Loucy (cell line): ENCODE measurements around the gene VPS8.

Source experiments
- H2AFZ ChIP-seq: fragments of 200-600 bp; sonication (generic); 2 replicates; pipeline ENCODE4 v1.6.0; 2016; ENCODE audit warnings: antibody characterized with exemption, mild to moderate bottlenecking, low read length, moderate library complexity
- H3F3A ChIP-seq: fragments of 200-600 bp; 2 replicates; pipeline ENCODE4 v1.6.0; 2016; ENCODE audit warnings: antibody characterized with exemption, low read depth, mild to moderate bottlenecking
- H3K27me3 ChIP-seq: fragments of 200-600 bp; sonication (generic); 2 replicates; pipeline ENCODE4 v1.6.1; 2014; ENCODE audit warnings: low read length, mild to moderate bottlenecking; ENCODE audit not compliant: insufficient read depth, poor library complexity, severe bottlenecking
- H3K36me3 ChIP-seq: fragments of 200-600 bp; sonication (generic); 2 replicates; pipeline ENCODE4 v1.6.1; 2016; ENCODE audit warnings: low read length; ENCODE audit not compliant: insufficient read depth
- H3K4me1 ChIP-seq: fragments of 200-600 bp; sonication (generic); 2 replicates; pipeline ENCODE4 v1.5.1; 2014; ENCODE audit warnings: low read length, mild to moderate bottlenecking; ENCODE audit not compliant: insufficient read depth, poor library complexity, severe bottlenecking
- H3K4me2 ChIP-seq: fragments of 200-600 bp; sonication (generic); 2 replicates; pipeline ENCODE4 v1.6.0; 2014; ENCODE audit warnings: antibody characterized with exemption, low read length, low read depth, mild to moderate bottlenecking; ENCODE audit not compliant: poor library complexity, severe bottlenecking
- H3K4me3 ChIP-seq: fragments of 200-600 bp; sonication (generic); 2 replicates; pipeline ENCODE4 v1.5.1; 2014; ENCODE audit warnings: low read length, mild to moderate bottlenecking, mixed read lengths; ENCODE audit not compliant: poor library complexity, severe bottlenecking
- H3K79me2 ChIP-seq: fragments of 200-600 bp; sonication (generic); 2 replicates; pipeline ENCODE4 v1.6.1; 2014; ENCODE audit warnings: low read length; ENCODE audit not compliant: insufficient read depth
- H3K9ac ChIP-seq: fragments of 200-600 bp; sonication (generic); 2 replicates; pipeline ENCODE4 v1.6.0; 2014; ENCODE audit warnings: mild to moderate bottlenecking, low read depth, low read length, moderate library complexity; ENCODE audit not compliant: poor library complexity, severe bottlenecking
- H3K9me2 ChIP-seq: fragments of 200-600 bp; sonication (generic); replicated peaks from 2 replicates; pipeline ENCODE4 v1.6.1; 2016; ENCODE audit warnings: low read depth, low read length, mixed read lengths
- H3K9me3 ChIP-seq: fragments of 200-600 bp; sonication (generic); 2 replicates; pipeline ENCODE4 v1.6.1; 2014; ENCODE audit warnings: mild to moderate bottlenecking, antibody characterized with exemption, low read length, low read depth; ENCODE audit not compliant: insufficient read depth
- H4K20me1 ChIP-seq: fragments of 200-600 bp; sonication (generic); 2 replicates; pipeline ENCODE4 v1.6.0; 2014; ENCODE audit warnings: antibody characterized with exemption, low read length, mild to moderate bottlenecking; ENCODE audit not compliant: insufficient read depth, poor library complexity, severe bottlenecking
- CTCF ChIP-seq: fragments of 200-600 bp; sonication (generic); conservative IDR thresholded peaks from 2 replicates; pipeline ENCODE4 v1.5.1; 2014; ENCODE audit warnings: mild to moderate bottlenecking, antibody characterized with exemption, low read length
- EZH2phosphoT487 ChIP-seq: fragments of 200-600 bp; IDR thresholded peaks from 2 replicates; pipeline ENCODE4 v1.6.1; 2018; ENCODE audit warnings: antibody characterized with exemption, mild to moderate bottlenecking, moderate library complexity, borderline replicate concordance

VPS8 gene

GRCh38 chr3:185041540-185041939 lies 229.6 kb downstream of the VPS8 start:
- H4K20me1 ChIP-seq = no peaks in the 10 kb centered on the region
- peaks cover 5% of the 10 kb centered on the region; the same call in 1 of the 2 replicates for H3K36me3 ChIP-seq
- H3K79me2 ChIP-seq = no peaks in the 10 kb centered on the region
- TF ChIP-seq CTCF (no peak), EZH2phosphoT487 (no peak)
- H3K9ac ChIP-seq = no peak overlapping the region
- H3K4me2 ChIP-seq = no peak overlapping the region
- no peaks in the 10 kb centered on the region for H3K27me3 ChIP-seq
- H3K4me3 ChIP-seq = no peak overlapping the region
- H2AFZ ChIP-seq = no peak overlapping the region
- H3F3A ChIP-seq = no peaks in the 10 kb centered on the region
- no peaks in the 10 kb centered on the region for H3K4me1 ChIP-seq
- H3K9me2 ChIP-seq = no peaks in the 10 kb centered on the region
- no peaks in the 10 kb centered on the region for H3K9me3 ChIP-seq

- Histone ChIP-seq H3K4me3 (no peak overlapping the region), H3K9me3 (no peaks in the 10 kb centered on the region), H3K9me2 (no peaks in the 10 kb centered on the region), H3K9ac (no peak overlapping the region), H3K27me3 (no peaks in the 10 kb centered on the region), H2AFZ (no peak overlapping the region), H3K4me1 (no peaks in the 10 kb centered on the region), H3K79me2 (no peaks in the 10 kb centered on the region), H4K20me1 (no peaks in the 10 kb centered on the region), H3F3A (no peaks in the 10 kb centered on the region), H3K4me2 (no peak overlapping the region), H3K36me3 (peaks cover 5% of the 10 kb centered on the region; the same call in 1 of the 2 replicates)
- TF ChIP-seq EZH2phosphoT487 (no peak), CTCF (no peak)
Observed at GRCh38 chr3:185042312-185043050, 230.5 kb downstream of the VPS8 start.

- no peaks in the 10 kb centered on the region for H3K79me2 ChIP-seq
- no peak overlapping the region for H3K4me2 ChIP-seq
- no peaks in the 10 kb centered on the region for H3K4me1 ChIP-seq
- H3F3A ChIP-seq = no peaks in the 10 kb centered on the region
- TF ChIP-seq CTCF = no peak
- TF ChIP-seq EZH2phosphoT487 = no peak
- H4K20me1 ChIP-seq = no peaks in the 10 kb centered on the region
- H3K9ac ChIP-seq = no peak overlapping the region
- no peak overlapping the region for H3K4me3 ChIP-seq
- H2AFZ ChIP-seq = no peak overlapping the region
- no peaks in the 10 kb centered on the region for H3K27me3 ChIP-seq
- peaks cover 19% of the 10 kb centered on the region; the same call in 1 of the 2 replicates for H3K36me3 ChIP-seq
- H3K9me2 ChIP-seq = no peaks in the 10 kb centered on the region
- no peaks in the 10 kb centered on the region for H3K9me3 ChIP-seq
Observed at GRCh38 chr3:185046164-185046515, 234.2 kb downstream of the VPS8 start.
